HEK293T (cell line): ENCODE results near the gene SCAF11.

Source experiments
- FOXM1 ChIP-seq: fragments of 450-650 bp; IDR thresholded peaks from 2 replicates; pipeline ENCODE4 v1.6.1; 2017; ENCODE audit warnings: mild to moderate bottlenecking, borderline replicate concordance
- NFRKB ChIP-seq: fragments of 450-650 bp; IDR thresholded peaks from 2 replicates; pipeline ENCODE4 v1.6.1; 2016; ENCODE audit warnings: mild to moderate bottlenecking, moderate library complexity
- TARDBP ChIP-seq: fragments of 450-650 bp; IDR thresholded peaks from 2 replicates; pipeline ENCODE4 v1.6.1; 2016

DNA sequence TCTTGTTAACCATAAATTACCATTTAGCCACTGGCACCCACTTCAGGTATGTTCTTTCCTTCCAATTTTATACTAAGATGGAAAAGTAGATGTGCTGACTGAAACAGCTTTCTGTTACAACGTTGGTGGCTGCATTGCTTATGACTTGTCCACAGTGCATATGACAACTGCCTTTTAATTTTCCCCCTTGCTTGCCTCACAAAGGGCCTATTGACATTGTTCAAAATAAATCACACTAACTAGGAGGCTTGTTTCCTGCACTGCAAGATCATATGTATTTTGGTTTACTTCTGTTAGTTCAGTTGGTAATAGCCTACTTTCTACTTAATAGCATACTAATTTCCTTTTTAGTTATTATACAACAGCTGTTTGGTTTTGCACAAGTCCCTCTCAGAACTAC, 55.4 kb downstream of the SCAF11 start:
- no peak for TF ChIP-seq FOXM1
- no peak for TF ChIP-seq TARDBP
- no peak for TF ChIP-seq NFRKB
